HG03097 (cell line): Measurements from ENCODE around the gene CHKB.
"Not testable (repeated sequence)": the region's sequence is repeated elsewhere in the genome, so short reads cannot be mapped to it uniquely, and the experiment has no call there.

Experiments
- ATAC-seq: cut with Tn5 transposase; IDR thresholded peaks from one replicate; pipeline ENCODE4 v1.9.1; 2021; ENCODE audit not compliant: unreplicated experiment, low FRiP score

The CHKB gene

DNA sequence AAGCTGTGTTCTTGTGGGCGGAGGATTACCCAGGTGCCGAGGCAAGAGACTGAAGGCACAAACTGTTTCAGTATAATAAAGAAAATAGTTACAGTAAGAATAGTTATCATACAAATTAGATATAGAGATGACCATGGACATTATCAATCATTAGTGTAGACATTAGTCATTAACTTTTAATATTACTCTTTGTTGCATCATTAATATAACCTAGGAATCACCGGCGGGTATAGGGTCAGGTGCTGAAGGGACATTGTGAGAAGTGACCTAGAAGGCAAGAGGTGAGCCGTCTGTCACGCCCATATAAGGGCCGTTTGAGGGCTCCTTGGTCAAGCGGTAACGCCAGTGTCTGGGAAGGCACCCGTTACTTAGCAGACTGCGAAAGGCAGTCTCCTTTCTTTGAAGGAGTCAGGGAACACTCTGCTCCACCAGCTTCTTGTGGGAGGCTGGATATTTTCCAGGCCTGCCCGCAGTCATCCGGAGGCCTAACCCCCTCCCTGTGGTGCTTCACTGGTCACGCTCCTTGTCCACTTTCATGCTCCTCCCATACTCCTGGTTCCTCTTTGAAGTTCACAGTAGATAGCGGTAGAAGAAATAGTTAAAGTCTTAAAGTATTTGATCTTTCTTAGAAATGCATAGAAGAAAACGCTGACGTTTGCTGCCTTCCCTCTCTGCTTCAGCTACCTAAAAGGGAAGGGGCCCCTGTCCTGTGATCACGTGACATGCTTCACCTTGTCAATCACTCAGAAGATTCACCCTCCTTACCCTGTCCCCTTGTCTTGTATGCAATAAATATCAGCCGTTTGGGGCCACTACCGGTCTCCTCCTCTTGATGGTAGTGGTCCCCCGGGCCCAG lies 48.6 kb downstream of the CHKB start:
- ATAC-seq, result not testable (repeated sequence)

DNA sequence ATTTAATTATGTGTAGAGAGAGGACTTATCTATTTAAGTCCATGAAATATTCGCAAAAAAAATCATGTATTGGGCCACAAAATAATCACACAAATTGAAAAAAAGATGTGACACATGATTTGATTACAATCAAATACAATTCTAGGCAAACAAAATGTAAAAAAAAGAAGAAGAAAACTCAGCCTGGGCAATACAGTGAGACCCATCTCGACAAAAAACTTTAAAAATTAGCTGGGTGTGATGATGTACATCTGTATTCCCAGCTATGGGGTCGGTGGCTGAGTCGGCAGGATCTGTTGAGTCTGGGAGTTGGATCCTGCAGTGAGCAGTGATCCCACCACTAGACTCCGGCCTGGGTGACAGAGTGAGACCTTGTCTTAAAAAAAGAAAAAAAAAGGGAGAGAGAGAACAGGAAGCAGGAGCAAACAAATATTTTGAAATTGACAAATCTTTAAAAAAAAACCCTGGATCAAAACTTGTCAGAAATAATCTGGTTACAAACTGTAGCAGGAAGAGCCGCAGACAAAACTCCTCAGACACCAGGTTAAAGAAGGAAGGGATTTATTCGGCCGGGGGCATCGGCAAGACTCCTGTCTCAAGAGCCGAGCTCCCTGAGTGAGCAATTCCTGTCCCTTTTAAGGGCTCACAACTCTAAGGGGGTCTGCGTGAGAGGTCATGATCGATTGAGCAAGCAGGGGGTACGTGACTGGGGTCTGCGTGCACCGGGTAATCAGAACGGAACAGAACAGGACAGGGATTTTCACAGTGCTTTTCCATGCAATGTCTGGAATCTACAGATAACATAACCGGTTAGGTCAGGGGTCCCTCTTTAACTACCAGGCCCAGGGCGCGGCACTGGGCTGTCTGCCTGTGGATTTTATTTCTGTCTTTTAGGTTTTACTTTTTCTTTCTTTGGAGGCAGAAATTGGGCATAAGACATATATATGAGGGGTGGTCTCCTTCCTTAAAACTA lies 49.5 kb downstream of the CHKB start:
- ATAC-seq, result no peak

- no peak for ATAC-seq
Observed at GRCh38 chr22:50531962-50532674, 50.5 kb downstream of the CHKB start.

GRCh38 chr22:50531546-50531961 lies 51.1 kb downstream of the CHKB start:
- ATAC-seq, result no peak

DNA sequence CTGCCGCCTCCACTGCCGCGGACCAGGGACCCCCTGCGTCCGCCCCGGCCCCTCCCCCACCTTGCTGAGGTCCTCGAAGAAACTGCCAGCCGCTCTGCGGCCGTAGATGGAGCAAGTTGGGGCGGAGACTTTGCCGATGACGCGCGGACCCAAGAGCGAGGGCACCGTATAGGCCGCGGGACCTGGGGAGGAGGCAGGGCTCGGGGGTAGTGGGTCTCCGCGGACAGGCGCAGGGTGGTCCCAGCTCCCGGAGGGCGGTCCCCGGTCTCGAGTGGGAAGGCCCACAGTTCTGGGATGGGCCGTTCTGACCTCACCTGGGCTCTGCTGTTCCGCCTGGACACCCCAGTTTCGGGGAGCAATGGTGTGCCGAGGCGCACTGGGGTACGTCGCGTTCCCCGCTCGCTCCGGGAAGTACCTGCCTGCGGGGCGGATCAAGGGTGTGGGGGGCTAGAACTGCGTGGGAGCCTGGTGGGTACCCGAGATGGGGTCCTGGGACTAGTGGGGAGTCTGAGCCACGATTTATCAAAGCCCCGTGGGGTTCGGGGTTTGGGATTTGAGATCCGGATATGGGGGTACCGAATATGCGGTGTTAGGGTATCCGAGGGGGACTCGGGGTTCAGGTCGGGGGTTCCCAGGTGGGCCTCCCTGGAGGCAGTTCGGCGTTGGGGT lies 51.6 kb downstream of the CHKB start:
- ATAC-seq, result no peak

DNA sequence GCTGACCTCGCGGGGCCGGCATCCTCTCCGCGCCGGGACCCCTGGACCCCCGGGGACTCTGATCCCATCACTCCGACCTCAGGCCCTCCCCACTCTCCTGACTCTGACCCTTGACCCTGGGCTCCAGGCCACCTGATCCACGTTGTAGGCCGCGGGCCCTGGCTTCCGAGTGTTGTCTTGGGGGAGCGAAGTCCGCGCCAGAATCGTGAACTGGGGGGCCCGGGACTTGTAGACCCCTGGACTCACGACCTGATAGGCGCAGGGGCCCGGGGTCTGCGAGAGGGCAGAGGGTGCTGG lies 52.1 kb downstream of the CHKB start:
- ATAC-seq, result no peak

- ATAC-seq, result no peak
Observed at GRCh38 chr22:50529897-50530579, 52.6 kb downstream of the CHKB start, which contains the start of gene TYMP. TYMP (minus strand) TSS chr22:50530012; CDS start chr22:50529709, 303 bp downstream.

- no peak for ATAC-seq
Observed at GRCh38 chr22:50529416-50529896, 53.2 kb downstream of the CHKB start.
